Measurements from ENCODE around the gene ASPSCR1. TPM values are rescaled to one million over a fixed set of nuclear protein-coding genes. Genes with fewer than 3 reads are reported as not detected.

Gene ASPSCR1
- total RNA-seq, 3 donors from 2014 or later: 15.4 to 31.8 (median 17.9) TPM

- H3K27ac ChIP-seq: no peak overlapping the region
- intact Hi-C loops (cut with DNase I; ENCODE audit: low total_unique reads): no loop called here
- H3K4me3 ChIP-seq: no peak overlapping the region
- DNase-seq (ENCODE audit: low spot score in 2 of 2): no peak
- no peaks in the 10 kb centered on the region for H3K9me3 ChIP-seq
- H3K27me3 ChIP-seq: no peaks in the 10 kb centered on the region
- no peaks in the 10 kb centered on the region for H3K36me3 ChIP-seq
- TF ChIP-seq POLR2AphosphoS5 (IDR thresholded peaks at IDR 0.05): no peak
- no peak for TF ChIP-seq POLR2A (IDR thresholded peaks at IDR 0.05)
- TF ChIP-seq CTCF (IDR thresholded peaks at IDR 0.05): no peak
- H3K4me1 ChIP-seq: peaks cover 6% of the 10 kb centered on the region in 2 donors
These were observed 47.0 kb upstream of the ASPSCR1 start for GRCh38 chr17:81930142-81931125.

- Histone ChIP-seq H3K9me3 (no peaks in the 10 kb centered on the region), H3K27me3 (no peaks in the 10 kb centered on the region), H3K27ac (no peak overlapping the region), H3K4me3 (no peak overlapping the region), H3K36me3 (no peaks in the 10 kb centered on the region), H3K4me1 (peaks cover 1 to 6% of the 10 kb centered on the region in 2 donors)
- TF ChIP-seq CTCF (IDR thresholded peaks at IDR 0.05): no peak
- TF ChIP-seq POLR2A (IDR thresholded peaks at IDR 0.05): no peak
- no peak for TF ChIP-seq POLR2AphosphoS5 (IDR thresholded peaks at IDR 0.05)
- intact Hi-C loops (cut with DNase I; ENCODE audit: low total_unique reads): no loop called here
- DNase-seq (ENCODE audit: low spot score in 2 of 2): no peak
These were observed 46.3 kb upstream of the ASPSCR1 start for GRCh38 chr17:81931189-81931556.

GRCh38 chr17:81931557-81932332, 45.7 kb upstream of the ASPSCR1 start:
- no peaks in the 10 kb centered on the region for H3K27me3 ChIP-seq
- TF ChIP-seq POLR2AphosphoS5 (IDR thresholded peaks at IDR 0.05) (no peak), CTCF (IDR thresholded peaks at IDR 0.05) (no peak), POLR2A (IDR thresholded peaks at IDR 0.05) (no peak)
- peaks cover 0 to 6% of the 10 kb centered on the region in 2 donors for H3K4me1 ChIP-seq
- H3K4me3 ChIP-seq: no peak overlapping the region
- no peak for DNase-seq (ENCODE audit: low spot score in 2 of 2)
- H3K27ac ChIP-seq: no peak overlapping the region
- H3K36me3 ChIP-seq: no peaks in the 10 kb centered on the region
- no peaks in the 10 kb centered on the region for H3K9me3 ChIP-seq
- intact Hi-C loops (cut with DNase I; ENCODE audit: low total_unique reads): no loop called here

GRCh38 chr17:81932333-81932983, 45.0 kb upstream of the ASPSCR1 start:
- Histone ChIP-seq H3K27ac (no peak overlapping the region), H3K4me3 (no peak overlapping the region), H3K9me3 (no peaks in the 10 kb centered on the region), H3K4me1 (peaks cover 0 to 6% of the 10 kb centered on the region in 2 donors), H3K36me3 (no peaks in the 10 kb centered on the region), H3K27me3 (no peaks in the 10 kb centered on the region)
- DNase-seq (ENCODE audit: low spot score in 2 of 2): no peak
- intact Hi-C loops (cut with DNase I; ENCODE audit: low total_unique reads): no loop called here
- TF ChIP-seq POLR2AphosphoS5 (IDR thresholded peaks at IDR 0.05) (no peak), POLR2A (IDR thresholded peaks at IDR 0.05) (no peak), CTCF (IDR thresholded peaks at IDR 0.05) (no peak)
